GM19372 (cell line): Measurements from ENCODE around the gene DCC.

Experiments
- ATAC-seq: cut with Tn5 transposase; IDR thresholded peaks from one replicate; pipeline ENCODE4 v1.9.1; 2021; ENCODE audit warnings: mild to moderate bottlenecking, low read depth, moderate library complexity; ENCODE audit not compliant: unreplicated experiment

Gene DCC

DNA sequence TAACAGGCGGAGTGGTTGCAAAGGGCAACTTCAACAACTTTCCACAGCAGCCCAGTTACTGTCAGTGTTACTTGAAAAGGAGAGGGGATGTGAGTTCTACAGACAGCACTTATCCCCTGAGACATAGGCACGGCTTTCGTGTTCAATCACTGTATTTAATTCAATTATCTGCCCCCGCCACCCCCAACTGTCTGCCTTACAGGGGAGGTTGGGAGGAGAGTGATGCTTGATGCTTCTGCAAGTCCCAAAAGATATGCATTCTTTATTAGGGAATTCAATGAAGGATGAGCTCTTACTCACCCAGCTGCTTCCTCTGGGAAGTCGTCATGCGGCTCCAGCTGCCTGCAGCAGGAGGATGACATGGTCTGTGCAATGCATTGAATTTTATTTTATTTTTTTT, 639.9 kb downstream of the DCC start:
- ATAC-seq: no peak

DNA sequence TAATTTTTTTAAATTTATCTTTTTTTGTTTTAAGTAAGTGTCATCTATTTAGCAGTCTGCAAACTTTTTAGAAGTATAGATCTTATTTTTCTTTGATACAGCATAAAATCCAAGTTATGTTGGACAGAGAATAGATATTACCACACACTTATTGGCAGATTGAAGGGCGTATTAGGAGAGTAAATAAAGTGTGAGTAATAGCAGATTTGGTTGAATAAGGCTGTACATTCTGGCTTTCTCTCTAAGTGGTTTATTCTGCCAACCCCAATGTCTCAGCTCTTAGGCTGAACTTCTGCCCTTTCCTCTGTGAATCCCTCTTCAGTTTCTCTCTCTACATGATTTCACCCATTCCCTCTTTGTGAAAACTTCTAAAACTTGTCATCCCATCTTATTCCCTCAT, 651.2 kb downstream of the DCC start:
- no peak for ATAC-seq

DNA sequence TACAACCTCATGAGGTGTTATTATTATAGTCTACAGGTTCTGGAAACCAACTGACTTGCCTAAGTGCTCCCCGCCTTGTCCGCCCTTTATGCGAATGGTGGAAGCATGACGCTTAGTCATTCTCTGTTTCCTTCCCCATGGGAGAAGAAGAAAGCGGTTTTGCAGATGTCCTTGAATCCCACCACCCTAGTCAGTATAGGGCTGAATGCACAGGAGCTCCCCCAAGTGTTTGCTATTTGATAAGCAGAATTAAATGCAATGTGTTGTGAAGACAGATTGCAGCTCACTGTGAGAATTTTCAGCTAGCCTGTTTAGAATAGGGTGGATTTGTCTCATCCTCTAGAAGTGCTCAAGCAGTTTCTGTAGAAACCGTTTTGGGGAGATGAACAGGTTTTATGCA, 652.0 kb downstream of the DCC start:
- ATAC-seq: no peak

DNA sequence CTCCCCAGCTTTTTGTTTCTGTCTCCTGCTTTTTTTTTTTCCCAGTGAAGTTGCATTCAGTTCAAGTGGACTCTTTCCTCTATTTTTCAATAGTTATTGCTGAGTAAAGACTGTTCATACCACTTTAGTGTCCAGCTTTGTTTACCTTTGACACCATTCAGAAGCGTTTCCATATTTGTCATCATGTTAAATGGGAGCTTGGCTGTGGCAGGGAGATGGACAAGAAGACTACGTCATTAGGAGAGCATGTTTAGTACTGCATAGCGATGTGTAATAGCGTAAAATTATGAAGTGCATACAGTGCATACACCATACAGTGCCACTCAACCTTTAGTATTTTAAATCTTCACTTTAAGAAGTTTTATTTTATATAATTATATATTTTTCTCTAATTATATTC, 655.9 kb downstream of the DCC start:
- no peak for ATAC-seq

DNA sequence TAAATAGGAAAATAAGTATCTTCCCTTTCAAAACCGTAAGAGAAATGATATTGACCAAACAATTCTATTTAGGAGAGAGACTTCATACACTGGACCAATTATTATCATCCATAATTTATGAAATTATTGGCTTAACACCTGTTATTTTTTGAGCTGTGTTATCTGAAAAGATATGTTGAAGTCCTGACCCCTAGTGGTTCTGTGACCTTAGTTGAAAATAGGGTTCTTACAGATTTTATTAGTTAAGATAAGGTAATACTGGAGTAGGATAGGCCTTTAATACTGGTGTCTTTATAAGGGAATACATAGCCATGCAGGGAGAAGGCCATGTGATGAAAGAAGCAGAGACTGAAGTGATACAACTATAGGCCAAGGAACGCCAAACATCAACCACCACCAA, 659.6 kb downstream of the DCC start:
- ATAC-seq: no peak

DNA sequence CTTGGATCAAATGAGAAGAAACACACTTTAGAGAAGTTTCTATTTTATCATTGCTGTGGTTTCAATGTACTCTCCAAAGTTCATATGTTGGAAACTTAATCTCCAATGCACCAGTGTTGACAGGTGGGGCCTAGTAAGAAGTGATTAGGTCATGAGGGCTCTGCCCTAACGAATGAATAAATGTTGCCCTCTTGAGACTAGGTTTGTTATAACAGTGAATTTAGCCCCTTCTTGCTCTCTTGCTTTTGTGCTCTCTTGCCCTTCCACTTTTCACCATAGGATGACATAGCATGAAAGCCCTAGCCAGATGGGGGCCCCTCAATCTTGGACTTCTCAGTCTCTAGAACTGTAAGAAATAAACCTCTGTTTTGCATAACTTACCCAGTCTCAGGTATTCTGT, 664.8 kb downstream of the DCC start:
- no peak for ATAC-seq

GRCh38 chr18:53018791-53019190, 678.8 kb downstream of the DCC start:
- no peak for ATAC-seq

GRCh38 chr18:53025247-53025646, 685.2 kb downstream of the DCC start:
- no peak for ATAC-seq

- no peak for ATAC-seq
Measured at GRCh38 chr18:53028565-53028964, 688.6 kb downstream of the DCC start.

- ATAC-seq: no peak
Measured at GRCh38 chr18:53033128-53033527, 693.1 kb downstream of the DCC start.

DNA sequence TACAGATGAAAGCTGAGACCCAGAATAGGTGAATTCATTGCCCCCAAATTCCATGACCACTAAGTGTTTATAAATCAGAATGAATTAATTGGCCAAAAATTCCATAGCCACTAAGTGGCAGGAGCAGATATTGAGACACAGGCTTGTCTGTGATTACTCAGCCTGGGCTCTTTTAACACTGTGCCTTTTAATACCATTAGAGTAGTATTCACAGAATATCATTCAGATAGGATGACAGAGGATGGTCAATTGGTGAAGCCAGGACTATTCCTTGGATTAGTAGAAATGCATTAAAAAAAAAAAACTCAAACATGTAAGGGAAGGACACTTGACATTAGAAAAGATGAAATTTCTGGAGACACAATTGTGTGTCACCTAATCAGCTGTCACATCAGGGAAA, 698.6 kb downstream of the DCC start:
- no peak for ATAC-seq

GRCh38 chr18:53040286-53040685, 700.3 kb downstream of the DCC start:
- ATAC-seq: no peak

DNA sequence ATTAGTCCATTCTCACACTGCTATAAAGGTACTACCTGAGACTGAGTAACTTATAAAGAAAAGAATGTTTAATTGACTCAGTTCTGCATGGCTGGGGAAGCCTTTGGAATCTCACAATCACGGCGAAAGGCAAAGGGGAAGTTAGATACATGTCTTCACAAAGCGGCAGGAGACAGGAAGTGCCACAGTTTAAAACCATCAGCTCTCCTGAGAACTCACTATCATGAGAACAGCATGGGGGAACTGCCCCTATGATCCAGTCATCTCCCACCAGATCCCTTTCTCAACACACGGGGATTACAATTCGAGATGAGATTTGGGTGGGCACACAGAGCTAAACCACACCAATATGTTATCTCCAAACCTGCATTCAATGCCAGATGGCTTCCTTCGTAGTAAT, 716.1 kb downstream of the DCC start:
- no peak for ATAC-seq

- ATAC-seq: no peak
Measured at GRCh38 chr18:53070788-53071187, 730.8 kb downstream of the DCC start.

DNA sequence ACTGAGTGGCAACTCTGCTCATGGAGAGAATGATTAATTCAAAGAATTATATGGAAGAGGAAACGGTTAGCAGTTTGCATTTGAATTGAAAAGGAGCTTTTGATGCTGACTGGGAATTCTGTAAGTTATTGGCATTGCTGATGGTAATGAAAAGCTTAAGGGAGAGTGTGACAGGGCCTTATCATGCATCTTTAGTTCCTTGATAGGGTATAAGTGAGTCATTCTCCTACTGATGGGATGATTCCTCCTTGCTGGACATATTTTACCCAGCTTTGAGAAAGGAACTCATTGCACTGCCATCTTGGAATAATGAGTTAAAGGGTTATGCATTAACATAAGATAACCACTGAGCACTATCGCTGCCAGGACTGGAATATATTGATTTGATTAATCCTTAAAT, 740.7 kb downstream of the DCC start:
- ATAC-seq: no peak

DNA sequence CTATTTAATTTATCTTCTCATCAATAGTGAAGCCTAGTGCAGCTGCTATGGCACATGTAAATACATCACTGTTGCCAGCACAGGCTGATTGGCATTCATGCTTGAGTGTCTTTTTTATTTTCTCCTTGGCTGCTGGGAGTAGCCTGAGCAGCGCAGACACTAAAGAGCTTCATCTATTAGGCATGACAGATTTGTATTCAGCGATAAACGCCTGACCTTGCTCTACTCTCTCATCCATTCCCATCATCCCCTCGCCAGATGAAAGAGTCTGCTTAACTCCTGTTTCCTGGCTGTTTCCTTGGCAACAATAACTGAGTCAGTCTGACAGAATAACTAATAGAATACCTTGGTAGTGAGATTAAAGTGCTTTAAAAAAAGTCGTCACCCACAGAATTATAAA, 753.6 kb downstream of the DCC start:
- ATAC-seq: no peak

GRCh38 chr18:53101536-53102105, 761.6 kb downstream of the DCC start:
- ATAC-seq: no peak

DNA sequence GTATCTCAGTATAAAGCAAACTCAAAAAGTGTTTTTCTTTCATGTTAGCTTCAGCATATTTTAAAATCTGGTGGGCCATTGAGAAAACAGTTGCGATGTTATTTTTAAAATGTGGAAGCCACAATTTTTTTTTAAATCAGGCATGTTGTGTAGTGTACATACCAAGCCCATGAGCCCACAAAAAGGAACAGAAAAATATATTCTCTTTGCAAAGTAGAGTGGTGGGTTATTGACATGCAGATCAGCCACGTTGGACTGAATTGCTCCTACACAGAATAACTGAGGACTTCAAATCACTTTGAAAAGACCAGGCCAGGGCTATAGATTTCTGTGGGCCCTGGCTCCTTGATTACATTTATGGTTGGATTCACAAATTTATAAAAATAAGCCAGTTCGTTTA, 774.4 kb downstream of the DCC start:
- no peak for ATAC-seq

GRCh38 chr18:53115876-53116585, 776.0 kb downstream of the DCC start:
- no peak for ATAC-seq

- ATAC-seq: no peak
Measured at GRCh38 chr18:53117851-53118250, 777.9 kb downstream of the DCC start.

GRCh38 chr18:53126210-53126609, 786.2 kb downstream of the DCC start:
- ATAC-seq: no peak

- no peak for ATAC-seq
Measured at GRCh38 chr18:53131001-53131400, 791.0 kb downstream of the DCC start.

- no peak for ATAC-seq
Measured at GRCh38 chr18:53134711-53135110, 794.7 kb downstream of the DCC start.
